NCI-H526 (cell line): Measurements from ENCODE around the gene OR8G5.
"Not testable (repeated sequence)": the region's sequence is repeated elsewhere in the genome, so short reads cannot be mapped to it uniquely, and the experiment has no call there.

Experiments used
- DNase-seq, 2 experiments: peaks; one replicate each; lab custom pipeline; 2025; lab: John Stamatoyannopoulos, UW

The OR8G5 gene

GRCh38 chr11:124256076-124256475 is at the start of gene OR8G5:
TSS of gene OR8G5 (plus strand) at chr11:124256376. CDS start at chr11:124264932, 8,556 bp downstream.
- no peak for DNase-seq

- no peak for DNase-seq
These were observed 48.9 kb upstream of the OR8G5 start for GRCh38 chr11:124207102-124207792.

- no peak for DNase-seq
These were observed 46.3 kb upstream of the OR8G5 start for GRCh38 chr11:124209824-124210357.

DNA sequence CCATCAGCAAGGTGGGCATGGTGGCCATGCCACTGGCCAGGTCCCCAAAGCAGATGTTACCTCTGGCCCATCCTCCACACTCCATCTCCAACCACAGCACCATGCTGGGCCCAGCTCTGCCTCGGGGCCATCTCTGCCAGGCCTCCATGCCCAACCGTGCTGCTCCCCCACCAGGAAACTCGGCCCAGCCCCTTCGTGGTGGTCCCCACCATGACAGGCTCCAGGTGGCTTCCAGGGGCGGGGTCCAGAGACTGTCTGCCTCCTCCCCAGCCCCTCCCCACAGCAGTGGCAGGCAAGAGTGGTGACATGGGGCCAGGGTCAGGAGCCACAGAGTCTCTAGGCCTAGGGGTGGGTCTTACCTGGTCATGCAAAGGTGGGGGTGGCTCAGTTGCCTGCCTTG is 45.8 kb upstream of the OR8G5 start:
- no peak for DNase-seq

DNA sequence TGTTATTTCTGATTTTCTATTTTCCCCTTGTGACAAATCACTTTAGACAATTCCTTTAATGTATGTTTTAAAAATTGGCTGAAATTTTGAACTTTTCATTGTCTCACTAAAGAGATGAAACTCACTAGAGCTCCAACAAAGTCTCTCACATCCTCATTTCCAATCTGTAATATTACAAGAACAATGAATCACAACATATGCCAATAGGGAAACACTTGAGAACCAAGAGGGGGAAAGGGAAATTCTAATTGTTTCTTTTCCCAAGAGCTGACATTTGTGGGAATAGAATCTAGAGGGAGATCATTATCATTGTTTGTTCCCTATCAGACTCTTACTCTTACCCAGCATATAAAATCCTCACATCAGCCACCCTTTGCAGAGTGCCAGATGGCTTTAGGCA is 44.9 kb upstream of the OR8G5 start:
- no peak for DNase-seq

DNA sequence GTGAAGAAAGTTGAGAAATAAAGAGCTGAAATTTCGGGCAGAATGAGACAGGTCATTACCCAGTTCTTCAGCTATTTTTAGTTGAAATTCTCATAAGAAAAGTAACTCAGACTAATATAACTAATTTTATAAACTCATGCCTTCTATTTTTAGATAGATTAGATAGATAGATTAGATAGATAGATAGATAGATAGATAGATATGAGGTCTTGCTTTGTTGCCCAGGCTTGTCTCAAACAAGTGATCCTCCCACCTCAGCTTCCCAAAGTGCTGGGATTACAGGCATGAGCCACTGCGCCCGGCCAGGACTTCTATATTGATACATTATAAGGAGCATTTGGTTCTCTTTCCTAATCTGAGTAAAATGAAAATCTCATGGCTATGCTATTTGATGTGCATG is 42.1 kb upstream of the OR8G5 start:
- DNase-seq, result no peak

- no peak for DNase-seq
These were observed 37.0 kb upstream of the OR8G5 start for GRCh38 chr11:124219126-124219525.

- DNase-seq, result no peak
These were observed 33.8 kb upstream of the OR8G5 start for GRCh38 chr11:124222407-124222806.

GRCh38 chr11:124224618-124225423 is 31.4 kb upstream of the OR8G5 start:
- DNase-seq, result not testable (repeated sequence)

- no peak for DNase-seq
These were observed 30.7 kb upstream of the OR8G5 start for GRCh38 chr11:124225471-124225870.

- DNase-seq, result peak in 1 of 2 experiments; percentile 17
These were observed 22.8 kb upstream of the OR8G5 start for GRCh38 chr11:124233376-124233775.

DNA sequence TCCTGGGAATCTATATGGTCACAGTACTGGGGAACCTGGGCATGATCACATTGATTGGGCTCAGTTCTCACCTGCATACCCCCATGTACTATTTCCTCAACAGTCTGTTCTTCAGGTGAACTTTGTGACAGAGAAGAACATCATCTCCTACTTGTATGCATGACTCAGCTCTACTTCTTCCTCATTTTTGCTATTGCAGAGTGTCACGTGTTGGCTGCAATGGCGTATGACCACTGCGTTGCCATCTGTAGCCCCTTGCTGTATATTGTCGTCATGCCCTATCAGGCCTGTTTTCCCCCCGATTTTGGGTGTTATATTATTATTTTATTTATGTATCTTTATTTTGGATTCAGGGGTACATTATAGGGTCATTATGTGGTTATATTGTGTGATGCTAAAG is 17.7 kb upstream of the OR8G5 start:
- no peak for DNase-seq

- no peak for DNase-seq
These were observed 15.4 kb upstream of the OR8G5 start, which contains the start of gene OR8G1 for GRCh38 chr11:124240621-124241397. TSS of gene OR8G1 (plus strand) at chr11:124241095. CDS start at chr11:124249676, 8,581 bp downstream.

DNA sequence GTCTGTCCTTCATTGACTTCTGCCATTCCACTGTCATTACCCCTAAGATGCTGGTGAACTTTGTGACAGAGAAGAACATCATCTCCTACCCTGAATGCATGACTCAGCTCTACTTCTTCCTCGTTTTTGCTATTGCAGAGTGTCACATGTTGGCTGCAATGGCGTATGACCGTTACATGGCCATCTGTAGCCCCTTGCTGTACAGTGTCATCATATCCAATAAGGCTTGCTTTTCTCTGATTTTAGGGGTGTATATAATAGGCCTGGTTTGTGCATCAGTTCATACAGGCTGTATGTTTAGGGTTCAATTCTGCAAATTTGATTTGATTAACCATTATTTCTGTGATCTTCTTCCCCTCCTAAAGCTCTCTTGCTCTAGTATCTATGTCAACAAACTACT is 6.3 kb upstream of the OR8G5 start:
- not testable (repeated sequence) for DNase-seq

DNA sequence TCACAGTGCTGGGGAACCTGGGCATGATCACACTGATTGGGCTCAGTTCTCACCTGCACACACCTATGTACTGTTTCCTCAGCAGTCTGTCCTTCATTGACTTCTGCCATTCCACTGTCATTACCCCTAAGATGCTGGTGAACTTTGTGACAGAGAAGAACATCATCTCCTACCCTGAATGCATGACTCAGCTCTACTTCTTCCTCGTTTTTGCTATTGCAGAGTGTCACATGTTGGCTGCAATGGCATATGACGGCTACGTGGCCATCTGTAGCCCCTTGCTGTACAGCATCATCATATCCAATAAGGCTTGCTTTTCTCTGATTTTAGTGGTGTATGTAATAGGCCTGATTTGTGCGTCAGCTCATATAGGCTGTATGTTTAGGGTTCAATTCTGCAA is 8.9 kb downstream of the OR8G5 start:
- not testable (repeated sequence) for DNase-seq

- not testable (repeated sequence) for DNase-seq
These were observed 14.7 kb downstream of the OR8G5 start for GRCh38 chr11:124270886-124271285.

- no peak for DNase-seq
These were observed 17.8 kb downstream of the OR8G5 start for GRCh38 chr11:124274000-124274399.

- no peak for DNase-seq
These were observed 19.9 kb downstream of the OR8G5 start for GRCh38 chr11:124276081-124276480.

GRCh38 chr11:124277207-124277606 is 21.0 kb downstream of the OR8G5 start:
- no peak for DNase-seq

- peak; percentile 31 to 59 for DNase-seq
These were observed 21.6 kb downstream of the OR8G5 start for GRCh38 chr11:124277804-124278203.

GRCh38 chr11:124278261-124278660 is 22.1 kb downstream of the OR8G5 start:
- DNase-seq, result no peak
